Thyroid gland (tissue), 4 donors: Measurements from ENCODE around the gene RASL10A.

Experiments used
- CTCF ChIP-seq, 6 experiments: fragments of 200-600 bp in 3 of 6; fragments of 450-650 bp in 3 of 6; sonication (generic) in 3 of 6; IDR thresholded peaks; one replicate each; pipeline ENCODE4 v1.5.1; 2016 to 2019; ENCODE audit warnings: antibody characterized with exemption in 6 of 6, mild to moderate bottlenecking in 2 of 6, inconsistent platforms in 1 of 6, moderate library complexity in 1 of 6
- POLR2A ChIP-seq, 2 donors: fragments of 450-650 bp; IDR thresholded peaks; one replicate each; pipeline ENCODE4 v1.6.1; 2017; ENCODE audit warnings: antibody characterized with exemption in 2 of 2, mild to moderate bottlenecking in 2 of 2, moderate library complexity in 1 of 2

- TF ChIP-seq CTCF (IDR thresholded peaks at IDR 0.05) (no peak), POLR2A (IDR thresholded peaks at IDR 0.05) (no peak)
Measured at GRCh38 chr22:29331213-29331612, 15.7 kb upstream of the RASL10A start.
